Ascending aorta (tissue), 2 donors: ENCODE results near the gene VENTX. TPM values are rescaled to one million over a fixed set of nuclear protein-coding genes. Genes with fewer than 3 reads are reported as not detected.
"Not testable (repeated sequence)": the region's sequence is repeated elsewhere in the genome, so short reads cannot be mapped to it uniquely, and the experiment has no call there.

ENCODE experiments used
- DNase-seq, 2 donors: peaks; one replicate each; pipeline ENCODE4 v3.0.0-alpha.2; 2019; ENCODE audit warnings: low spot score in 2 of 2
- H3K27ac ChIP-seq, 2 donors: fragments of 200-600 bp; sonication (generic); one replicate each; pipeline ENCODE4 v1.5.1; 2016 to 2017; ENCODE audit warnings: mild to moderate bottlenecking in 1 of 2
- H3K27me3 ChIP-seq: fragments of 200-600 bp; sonication (generic); one replicate; pipeline ENCODE4 v1.5.1; 2017
- H3K36me3 ChIP-seq, 2 donors: fragments of 200-600 bp; sonication (generic); one replicate each; pipeline ENCODE4 v1.5.1; 2016
- H3K4me1 ChIP-seq, 2 donors: fragments of 200-600 bp; sonication (generic); one replicate each; pipeline ENCODE4 v1.5.1; 2016 to 2017; ENCODE audit warnings: mild to moderate bottlenecking in 1 of 2
- H3K4me3 ChIP-seq, 2 donors: fragments of 200-600 bp; sonication (generic); one replicate each; pipeline ENCODE4 v1.5.1; 2016 to 2017; ENCODE audit warnings: mild to moderate bottlenecking in 1 of 2
- H3K9me3 ChIP-seq, 2 donors: fragments of 200-600 bp; sonication (generic); one replicate each; pipeline ENCODE4 v1.5.1; 2016
- CTCF ChIP-seq, 3 experiments: fragments of 200-600 bp in 2 of 3; fragments of 450-650 bp in 1 of 3; sonication (generic) in 2 of 3; IDR thresholded peaks; one replicate each; pipeline ENCODE4 v1.5.1; 2016 to 2019; ENCODE audit warnings: antibody characterized with exemption in 3 of 3, mild to moderate bottlenecking in 1 of 3, moderate library complexity in 1 of 3
- intact Hi-C: fragments of 100-400 bp; cut with DNase I; formaldehyde crosslinking; loops from one replicate; pipeline ENCODE4 v1.15.1; 2023
- total RNA-seq: library from RNA; depleted of rRNA; stranded (reverse); fragments of >200 nt; gene quantifications from one replicate; pipeline ENCODE4 v1.1.0, GENCODE V29; 2016

The VENTX gene
- total RNA-seq, 1 donor from 2014 or later: 1.5 TPM

GRCh38 chr10:133263674-133264073 lies 26.0 kb downstream of the VENTX start:
- H3K36me3 ChIP-seq: no peaks in the 10 kb centered on the region
- no peak overlapping the region for H3K4me3 ChIP-seq
- no peaks in the 10 kb centered on the region for H3K27me3 ChIP-seq
- H3K27ac ChIP-seq: no peak overlapping the region
- no peaks in the 10 kb centered on the region for H3K9me3 ChIP-seq
- intact Hi-C loops: loop anchor here (5.0 kb wide), 2 partner anchors 114 to 129 kb away; partner anchors contain the start of genes MTG1 and PAOX
- no peak for DNase-seq
- TF ChIP-seq CTCF (IDR thresholded peaks at IDR 0.05): no peak
- H3K4me1 ChIP-seq: peaks cover 5 to 14% of the 10 kb centered on the region in 2 donors

- H3K27ac ChIP-seq: no peak overlapping the region
- intact Hi-C loops: loop anchor here (5.0 kb wide), 2 partner anchors 113 to 128 kb away; partner anchors contain the start of genes MTG1 and PAOX
- peaks cover 0 to 11% of the 10 kb centered on the region in 2 donors for H3K4me1 ChIP-seq
- no peak for TF ChIP-seq CTCF (IDR thresholded peaks at IDR 0.05)
- no peaks in the 10 kb centered on the region for H3K9me3 ChIP-seq
- H3K4me3 ChIP-seq: no peak overlapping the region
- H3K36me3 ChIP-seq: no peaks in the 10 kb centered on the region
- H3K27me3 ChIP-seq: no peaks in the 10 kb centered on the region
- no peak for DNase-seq
Measured at GRCh38 chr10:133264461-133264860, 26.8 kb downstream of the VENTX start.

- intact Hi-C loops, H3K27ac ChIP-seq, H3K9me3 ChIP-seq, H3K4me1 ChIP-seq, DNase-seq, H3K4me3 ChIP-seq, H3K36me3 ChIP-seq, H3K27me3 ChIP-seq: not testable (repeated sequence)
Measured at GRCh38 chr10:133265052-133265451, 27.4 kb downstream of the VENTX start.

- H3K4me3 ChIP-seq: no peak overlapping the region
- no peak for DNase-seq
- no peak overlapping the region for H3K27ac ChIP-seq
- intact Hi-C loops: no loop called here
- H3K9me3 ChIP-seq: no peaks in the 10 kb centered on the region
- H3K36me3 ChIP-seq: peaks cover 0 to 13% of the 10 kb centered on the region in 2 donors
- H3K4me1 ChIP-seq: peaks cover 0 to 6% of the 10 kb centered on the region in 2 donors
- no peaks in the 10 kb centered on the region for H3K27me3 ChIP-seq
- no peak for TF ChIP-seq CTCF (IDR thresholded peaks at IDR 0.05)
Measured at GRCh38 chr10:133266056-133266795, 28.6 kb downstream of the VENTX start.

GRCh38 chr10:133267293-133267692 lies 29.6 kb downstream of the VENTX start:
- DNase-seq: no peak
- H3K9me3 ChIP-seq: no peaks in the 10 kb centered on the region
- intact Hi-C loops: no loop called here
- no peak overlapping the region for H3K27ac ChIP-seq
- H3K4me3 ChIP-seq: no peak overlapping the region
- peaks cover 0 to 15% of the 10 kb centered on the region in 2 donors for H3K36me3 ChIP-seq
- no peaks in the 10 kb centered on the region for H3K27me3 ChIP-seq
- H3K4me1 ChIP-seq: peaks cover 0 to 5% of the 10 kb centered on the region in 2 donors
- no peak for TF ChIP-seq CTCF (IDR thresholded peaks at IDR 0.05)

GRCh38 chr10:133267829-133268228 lies 30.2 kb downstream of the VENTX start:
- Histone ChIP-seq H3K36me3 (peaks cover 0 to 15% of the 10 kb centered on the region in 2 donors), H3K9me3 (no peaks in the 10 kb centered on the region), H3K4me1 (peaks cover 0 to under 1% of the 10 kb centered on the region in 2 donors), H3K4me3 (no peak overlapping the region), H3K27ac (no peak overlapping the region), H3K27me3 (no peaks in the 10 kb centered on the region)
- no peak for DNase-seq
- intact Hi-C loops: no loop called here
- no peak for TF ChIP-seq CTCF (IDR thresholded peaks at IDR 0.05)
